Suprapubic skin (tissue), 4 donors: ENCODE measurements around the gene AARS1.

Experiments
- EP300 ChIP-seq: sonication (generic); formaldehyde crosslinking; IDR thresholded peaks from one replicate; pipeline ENCODE4 v1.6.1; 2017; ENCODE audit warnings: antibody characterized with exemption
- POLR2A ChIP-seq, 2 donors: fragments of 450-650 bp; IDR thresholded peaks; one replicate each; pipeline ENCODE4 v1.6.1; 2017; ENCODE audit warnings: antibody characterized with exemption in 2 of 2, mild to moderate bottlenecking in 2 of 2, moderate library complexity in 2 of 2
- POLR2AphosphoS5 ChIP-seq, 3 donors: sonication (generic); formaldehyde crosslinking; IDR thresholded peaks; one replicate each; pipeline ENCODE4 v1.6.1; 2017; ENCODE audit warnings: antibody characterized with exemption in 3 of 3
- TF ChIP-seq, protein P1 (sequence below), 2 donors: fragments of 200-600 bp in 1 of 2; fragments of 450-650 bp in 1 of 2; sonication (generic) in 1 of 2; IDR thresholded peaks; one replicate each; pipeline ENCODE4 v1.5.1; 2016 to 2019; ENCODE audit warnings: antibody characterized with exemption in 2 of 2, mild to moderate bottlenecking in 1 of 2, moderate library complexity in 1 of 2

DNA sequence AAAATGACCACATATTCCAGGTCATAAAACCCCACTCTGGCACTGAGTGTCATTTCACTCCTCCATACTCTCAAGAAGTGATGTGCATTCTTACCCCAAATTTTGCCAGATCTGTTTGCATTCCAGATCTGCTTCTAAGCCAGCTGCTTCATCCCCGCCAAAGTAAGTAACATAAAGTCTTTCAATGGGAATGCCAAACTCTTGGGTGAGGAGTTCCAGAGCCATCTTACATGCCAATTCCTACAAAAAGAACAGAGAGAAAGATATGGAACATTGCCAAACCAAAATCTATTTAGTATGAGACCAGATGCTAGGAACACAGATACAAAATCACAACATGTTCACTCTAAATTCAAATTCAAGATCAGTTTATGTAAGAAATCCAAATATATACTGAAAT lies 12.9 kb downstream of the AARS1 start:
- TF ChIP-seq POLR2A (IDR thresholded peaks at IDR 0.05) (no peak), EP300 (no peak), POLR2AphosphoS5 (IDR thresholded peaks at IDR 0.05) (no peak)
- TF ChIP-seq, protein P1, sequence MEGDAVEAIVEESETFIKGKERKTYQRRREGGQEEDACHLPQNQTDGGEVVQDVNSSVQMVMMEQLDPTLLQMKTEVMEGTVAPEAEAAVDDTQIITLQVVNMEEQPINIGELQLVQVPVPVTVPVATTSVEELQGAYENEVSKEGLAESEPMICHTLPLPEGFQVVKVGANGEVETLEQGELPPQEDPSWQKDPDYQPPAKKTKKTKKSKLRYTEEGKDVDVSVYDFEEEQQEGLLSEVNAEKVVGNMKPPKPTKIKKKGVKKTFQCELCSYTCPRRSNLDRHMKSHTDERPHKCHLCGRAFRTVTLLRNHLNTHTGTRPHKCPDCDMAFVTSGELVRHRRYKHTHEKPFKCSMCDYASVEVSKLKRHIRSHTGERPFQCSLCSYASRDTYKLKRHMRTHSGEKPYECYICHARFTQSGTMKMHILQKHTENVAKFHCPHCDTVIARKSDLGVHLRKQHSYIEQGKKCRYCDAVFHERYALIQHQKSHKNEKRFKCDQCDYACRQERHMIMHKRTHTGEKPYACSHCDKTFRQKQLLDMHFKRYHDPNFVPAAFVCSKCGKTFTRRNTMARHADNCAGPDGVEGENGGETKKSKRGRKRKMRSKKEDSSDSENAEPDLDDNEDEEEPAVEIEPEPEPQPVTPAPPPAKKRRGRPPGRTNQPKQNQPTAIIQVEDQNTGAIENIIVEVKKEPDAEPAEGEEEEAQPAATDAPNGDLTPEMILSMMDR (IDR thresholded peaks at IDR 0.05): no peak
